GM12873 (cell line): ENCODE results near the gene STYXL1.

ENCODE experiments used
- CTCF ChIP-seq: IDR thresholded peaks from 2 replicates; pipeline ENCODE4 v1.5.1; 2012; ENCODE audit warnings: low read depth, mild to moderate bottlenecking, moderate library complexity, low read length, control low read depth; ENCODE audit not compliant: insufficient read depth; ENCODE audit errors: missing control alignments

The STYXL1 gene

GRCh38 chr7:76076995-76077394 lies 29.2 kb upstream of the STYXL1 start:
- no peak for TF ChIP-seq CTCF

GRCh38 chr7:76074972-76075370 lies 27.2 kb upstream of the STYXL1 start:
- no peak for TF ChIP-seq CTCF

GRCh38 chr7:76074306-76074971 lies 26.6 kb upstream of the STYXL1 start:
- TF ChIP-seq CTCF: no peak

GRCh38 chr7:76073335-76073990 lies 25.7 kb upstream of the STYXL1 start:
- no peak for TF ChIP-seq CTCF

- TF ChIP-seq CTCF: no peak
Observed at GRCh38 chr7:76072243-76073148, 24.7 kb upstream of the STYXL1 start.

GRCh38 chr7:76071316-76072242 lies 23.8 kb upstream of the STYXL1 start:
- TF ChIP-seq CTCF: no peak
